GM23338 (cell line): ENCODE data around the gene TTBK1. TPM values are rescaled to one million over a fixed set of nuclear protein-coding genes. Genes with fewer than 3 reads are reported as not detected.

Experiments used
- ATAC-seq: fragments of 200-7000 bp; cut with Tn5 transposase; 3 replicates; pipeline ENCODE4 v1.9.1; 2020
- DNase-seq: peaks from one replicate; pipeline ENCODE4 v3.0.0-alpha.2; 2015; ENCODE audit warnings: low spot score
- H2AFZ ChIP-seq: fragments of 200-600 bp; sonication (generic); 2 replicates; pipeline ENCODE4 v1.8.0; 2016; ENCODE audit warnings: antibody characterized with exemption, mild to moderate bottlenecking, moderate library complexity
- H3F3A ChIP-seq: fragments of 200-600 bp; sonication (generic); replicated peaks from 2 replicates; pipeline ENCODE4 v1.8.0; 2017; ENCODE audit warnings: antibody characterized with exemption, mixed run types, low read depth
- H3K27ac ChIP-seq: fragments of 200-600 bp; sonication (generic); 2 replicates; pipeline ENCODE4 v1.6.1; 2016; ENCODE audit warnings: low read depth
- H3K27me3 ChIP-seq: fragments of 200-600 bp; sonication (generic); 2 replicates; pipeline ENCODE4 v1.8.0; 2016; ENCODE audit warnings: mild to moderate bottlenecking, mixed run types, moderate library complexity; ENCODE audit not compliant: insufficient read depth
- H3K36me3 ChIP-seq: fragments of 200-600 bp; sonication (generic); 2 replicates; pipeline ENCODE4 v1.8.0; 2016; ENCODE audit warnings: mild to moderate bottlenecking; ENCODE audit not compliant: insufficient read depth
- H3K4me1 ChIP-seq: fragments of 200-600 bp; sonication (generic); 2 replicates; pipeline ENCODE4 v1.8.0; 2016; ENCODE audit warnings: mild to moderate bottlenecking, moderate library complexity; ENCODE audit not compliant: insufficient read depth
- H3K4me2 ChIP-seq: fragments of 200-600 bp; sonication (generic); 2 replicates; pipeline ENCODE4 v1.7.1; 2017; ENCODE audit warnings: mixed run types
- H3K4me3 ChIP-seq: fragments of 200-600 bp; sonication (generic); 2 replicates; pipeline ENCODE4 v1.6.1; 2016; ENCODE audit warnings: mixed run types
- H3K79me2 ChIP-seq: fragments of 200-600 bp; sonication (generic); replicated peaks from 2 replicates; pipeline ENCODE4 v1.8.0; 2017; ENCODE audit warnings: mild to moderate bottlenecking; ENCODE audit not compliant: insufficient read depth
- H3K9me2 ChIP-seq: fragments of 200-600 bp; sonication (generic); 2 replicates; pipeline ENCODE4 v1.8.0; 2017; ENCODE audit not compliant: insufficient read depth
- H4K20me1 ChIP-seq: fragments of 200-600 bp; sonication (generic); replicated peaks from 2 replicates; pipeline ENCODE4 v1.8.0; 2017; ENCODE audit warnings: mild to moderate bottlenecking; ENCODE audit not compliant: insufficient read depth
- H3K27ac Mint-ChIP-seq: 2 replicates; pipeline ENCODE4 v1.8.0; 2020; ENCODE audit warnings: inconsistent platforms, mild to moderate bottlenecking, moderate library complexity, mixed read lengths
- H3K27me3 Mint-ChIP-seq: 3 replicates; pipeline ENCODE4 v1.8.0; 2022; ENCODE audit warnings: low read depth, mild to moderate bottlenecking, moderate library complexity, mixed read lengths, inconsistent platforms; ENCODE audit not compliant: insufficient read depth, poor library complexity
- H3K36me3 Mint-ChIP-seq: 3 replicates; pipeline ENCODE4 v1.8.0; 2021; ENCODE audit warnings: low read depth, mild to moderate bottlenecking, inconsistent platforms, moderate library complexity, mixed read lengths
- H3K4me1 Mint-ChIP-seq: 3 replicates; pipeline ENCODE4 v1.8.0; 2020; ENCODE audit warnings: mild to moderate bottlenecking, inconsistent platforms, mixed read lengths
- H3K4me3 Mint-ChIP-seq: 3 replicates; pipeline ENCODE4 v1.8.0; 2021; ENCODE audit warnings: moderate library complexity, mild to moderate bottlenecking, inconsistent platforms, mixed read lengths
- H3K9me3 Mint-ChIP-seq: 3 replicates; pipeline ENCODE4 v1.8.0; 2020; ENCODE audit warnings: moderate library complexity, mild to moderate bottlenecking, inconsistent platforms, mixed read lengths
- CREB1 ChIP-seq: fragments of 250-450 bp; sonication (Bioruptor Pico); IDR thresholded peaks from 2 replicates; pipeline ENCODE4 v1.5.0; 2020; ENCODE audit warnings: low read depth, mild to moderate bottlenecking, moderate library complexity
- CTCF ChIP-seq, 2 experiments: fragments of 200-600 bp in 1 of 2; sonication (generic) in 1 of 2; conservative IDR thresholded peaks; 2 replicates each; pipeline versions ENCODE4 v1.5.1 to v1.6.1; 2016 to 2017; ENCODE audit warnings: antibody characterized with exemption in 2 of 2, low read depth in 2 of 2, mild to moderate bottlenecking in 2 of 2, moderate library complexity in 1 of 2
- EZH2 ChIP-seq: fragments of 200-600 bp; sonication (generic); IDR thresholded peaks from one replicate; pipeline ENCODE4 v1.8.0; 2017; ENCODE audit warnings: antibody characterized with exemption, mild to moderate bottlenecking, low read depth; ENCODE audit not compliant: unreplicated experiment
- EZH2phosphoT487 ChIP-seq: fragments of 200-600 bp; sonication (generic); IDR thresholded peaks from one replicate; pipeline ENCODE4 v1.8.1; 2018; ENCODE audit warnings: antibody characterized with exemption; ENCODE audit not compliant: unreplicated experiment
- NANOG ChIP-seq: IDR thresholded peaks from 2 replicates; pipeline ENCODE4 v1.6.1; 2016; ENCODE audit warnings: antibody characterized with exemption, borderline replicate concordance
- POLR2AphosphoS5 ChIP-seq: IDR thresholded peaks from 2 replicates; pipeline ENCODE4 v1.6.1; 2016; ENCODE audit warnings: antibody characterized with exemption, low read depth
- STAT1 ChIP-seq: IDR thresholded peaks from one replicate; pipeline ENCODE4 v1.6.1; 2016; ENCODE audit warnings: antibody characterized with exemption; ENCODE audit not compliant: unreplicated experiment
- ZNF114 ChIP-seq: fragments of 250-450 bp; sonication (Bioruptor Pico); IDR thresholded peaks from 2 replicates; pipeline ENCODE4 v1.5.0; 2020; ENCODE audit warnings: mild to moderate bottlenecking, moderate library complexity
- ZNF331 ChIP-seq: fragments of 250-450 bp; sonication (Bioruptor Pico); IDR thresholded peaks from 2 replicates; pipeline ENCODE4 v1.5.0; 2020; ENCODE audit warnings: low read depth, mild to moderate bottlenecking, moderate library complexity
- polyA plus RNA-seq: library from polyadenylated mRNA; unstranded; fragments of >200 nt; fragmentation: Nextera tagmentation; extraction: Ambion mirVana; gene quantifications from 2 replicates; pipeline ENCODE4 v1.2.1, GENCODE V29; 2016
- total RNA-seq: library from RNA; depleted of rRNA; stranded (reverse); fragments of >200 nt; shearing (Covaris generic); gene quantifications from 2 replicates; pipeline ENCODE4 v1.2.3, GENCODE V29; 2014
- TF ChIP-seq, protein P1 (sequence below): IDR thresholded peaks from one replicate; pipeline ENCODE4 v1.6.1; 2018; ENCODE audit warnings: antibody characterized with exemption; ENCODE audit not compliant: unreplicated experiment
- TF ChIP-seq, protein P2 (sequence below): IDR thresholded peaks from 2 replicates; pipeline ENCODE4 v1.6.1; 2016; ENCODE audit warnings: antibody characterized with exemption

The TTBK1 gene
- total and polyA plus RNA-seq, 2 experiments from 2014 or later, result 0.29 to 1.1 TPM

- Mint-ChIP-seq H3K27ac (peak overlapping the region; percentile 84), H3K4me1 (peaks cover 23% of the 10 kb centered on the region), H3K27me3 (peaks cover 4% of the 10 kb centered on the region), H3K36me3 (peaks cover 11% of the 10 kb centered on the region; the same call in 1 of the 3 replicates), H3K4me3 (peak overlapping the region; percentile 82), H3K9me3 (no peaks in the 10 kb centered on the region)
- H4K20me1 ChIP-seq, result no peaks in the 10 kb centered on the region
- peak overlapping the region; percentile 82 for H3K4me2 ChIP-seq
- no peaks in the 10 kb centered on the region for H3K27me3 ChIP-seq
- no peaks in the 10 kb centered on the region for H3K9me2 ChIP-seq
- H3F3A ChIP-seq, result no peaks in the 10 kb centered on the region
- no peak for DNase-seq
- no peak overlapping the region for H3K27ac ChIP-seq
- H3K4me3 ChIP-seq, result peak overlapping the region; percentile 78
- H2AFZ ChIP-seq, result peak overlapping the region; percentile 39
- no peak for TF ChIP-seq CTCF (conservative IDR thresholded peaks at IDR 0.05; ENCODE audit: low read depth in 2 of 2)
- no peak for TF ChIP-seq EZH2phosphoT487
- TF ChIP-seq POLR2AphosphoS5, result peak; percentile 71
- H3K79me2 ChIP-seq, result no peaks in the 10 kb centered on the region
- peaks cover 21% of the 10 kb centered on the region; the same call in 1 of the 2 replicates for H3K4me1 ChIP-seq
- H3K36me3 ChIP-seq, result no peaks in the 10 kb centered on the region
- peak; percentile 4; the same call in 2 of the 3 replicates for ATAC-seq
Observed at GRCh38 chr6:43308990-43309477, 65.8 kb downstream of the TTBK1 start.

- Histone ChIP-seq H2AFZ (no peak overlapping the region), H3F3A (no peaks in the 10 kb centered on the region), H4K20me1 (no peaks in the 10 kb centered on the region), H3K4me2 (no peak overlapping the region), H3K4me3 (no peak overlapping the region), H3K9me2 (no peaks in the 10 kb centered on the region), H3K27ac (no peak overlapping the region), H3K4me1 (peaks cover 21% of the 10 kb centered on the region; the same call in 1 of the 2 replicates), H3K79me2 (no peaks in the 10 kb centered on the region), H3K27me3 (no peaks in the 10 kb centered on the region), H3K36me3 (no peaks in the 10 kb centered on the region)
- no peak for DNase-seq
- no peaks in the 10 kb centered on the region for H3K9me3 Mint-ChIP-seq
- H3K36me3 Mint-ChIP-seq, result peaks cover 10% of the 10 kb centered on the region; the same call in 1 of the 3 replicates
- H3K27me3 Mint-ChIP-seq, result peaks cover 4% of the 10 kb centered on the region
- 0 out of 3 replicates have a peak overlapping the region, but pooled peaks have one; percentile 16 for H3K4me3 Mint-ChIP-seq
- TF ChIP-seq NANOG (no peak), EZH2 (no peak), POLR2AphosphoS5 (no peak), ZNF114 (CRISPR knock-in tag) (no peak), ZNF331 (CRISPR knock-in tag) (no peak), CREB1 (CRISPR knock-in tag) (no peak), EZH2phosphoT487 (no peak), STAT1 (no peak)
- TF ChIP-seq, protein P1, sequence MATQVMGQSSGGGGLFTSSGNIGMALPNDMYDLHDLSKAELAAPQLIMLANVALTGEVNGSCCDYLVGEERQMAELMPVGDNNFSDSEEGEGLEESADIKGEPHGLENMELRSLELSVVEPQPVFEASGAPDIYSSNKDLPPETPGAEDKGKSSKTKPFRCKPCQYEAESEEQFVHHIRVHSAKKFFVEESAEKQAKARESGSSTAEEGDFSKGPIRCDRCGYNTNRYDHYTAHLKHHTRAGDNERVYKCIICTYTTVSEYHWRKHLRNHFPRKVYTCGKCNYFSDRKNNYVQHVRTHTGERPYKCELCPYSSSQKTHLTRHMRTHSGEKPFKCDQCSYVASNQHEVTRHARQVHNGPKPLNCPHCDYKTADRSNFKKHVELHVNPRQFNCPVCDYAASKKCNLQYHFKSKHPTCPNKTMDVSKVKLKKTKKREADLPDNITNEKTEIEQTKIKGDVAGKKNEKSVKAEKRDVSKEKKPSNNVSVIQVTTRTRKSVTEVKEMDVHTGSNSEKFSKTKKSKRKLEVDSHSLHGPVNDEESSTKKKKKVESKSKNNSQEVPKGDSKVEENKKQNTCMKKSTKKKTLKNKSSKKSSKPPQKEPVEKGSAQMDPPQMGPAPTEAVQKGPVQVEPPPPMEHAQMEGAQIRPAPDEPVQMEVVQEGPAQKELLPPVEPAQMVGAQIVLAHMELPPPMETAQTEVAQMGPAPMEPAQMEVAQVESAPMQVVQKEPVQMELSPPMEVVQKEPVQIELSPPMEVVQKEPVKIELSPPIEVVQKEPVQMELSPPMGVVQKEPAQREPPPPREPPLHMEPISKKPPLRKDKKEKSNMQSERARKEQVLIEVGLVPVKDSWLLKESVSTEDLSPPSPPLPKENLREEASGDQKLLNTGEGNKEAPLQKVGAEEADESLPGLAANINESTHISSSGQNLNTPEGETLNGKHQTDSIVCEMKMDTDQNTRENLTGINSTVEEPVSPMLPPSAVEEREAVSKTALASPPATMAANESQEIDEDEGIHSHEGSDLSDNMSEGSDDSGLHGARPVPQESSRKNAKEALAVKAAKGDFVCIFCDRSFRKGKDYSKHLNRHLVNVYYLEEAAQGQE, result no peak
- TF ChIP-seq, protein P2, sequence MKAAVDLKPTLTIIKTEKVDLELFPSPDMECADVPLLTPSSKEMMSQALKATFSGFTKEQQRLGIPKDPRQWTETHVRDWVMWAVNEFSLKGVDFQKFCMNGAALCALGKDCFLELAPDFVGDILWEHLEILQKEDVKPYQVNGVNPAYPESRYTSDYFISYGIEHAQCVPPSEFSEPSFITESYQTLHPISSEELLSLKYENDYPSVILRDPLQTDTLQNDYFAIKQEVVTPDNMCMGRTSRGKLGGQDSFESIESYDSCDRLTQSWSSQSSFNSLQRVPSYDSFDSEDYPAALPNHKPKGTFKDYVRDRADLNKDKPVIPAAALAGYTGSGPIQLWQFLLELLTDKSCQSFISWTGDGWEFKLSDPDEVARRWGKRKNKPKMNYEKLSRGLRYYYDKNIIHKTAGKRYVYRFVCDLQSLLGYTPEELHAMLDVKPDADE, result no peak
- no peak overlapping the region for H3K27ac Mint-ChIP-seq
- ATAC-seq, result no peak
- peaks cover 21% of the 10 kb centered on the region for H3K4me1 Mint-ChIP-seq
Observed at GRCh38 chr6:43310134-43310533, 66.9 kb downstream of the TTBK1 start.
